Osteocyte (in vitro differentiated cells): Measurements from ENCODE around the gene CCDC197. TPM values are rescaled to one million over a fixed set of nuclear protein-coding genes. Genes with fewer than 3 reads are reported as not detected.

Source experiments
- DNase-seq: peaks from one replicate; pipeline ENCODE4 v3.0.0; 2021; ENCODE audit warnings: mixed read lengths; ENCODE audit not compliant: unreplicated experiment; ENCODE audit errors: extremely low spot score
- H3K27ac Mint-ChIP-seq: one replicate; pipeline ENCODE4 v1.8.0; 2021; ENCODE audit warnings: mild to moderate bottlenecking, mixed read lengths; ENCODE audit not compliant: unreplicated experiment
- H3K27me3 Mint-ChIP-seq: one replicate; pipeline ENCODE4 v1.8.0; 2021; ENCODE audit warnings: mixed read lengths; ENCODE audit not compliant: unreplicated experiment
- H3K36me3 Mint-ChIP-seq: one replicate; pipeline ENCODE4 v1.8.0; 2021; ENCODE audit warnings: mixed read lengths; ENCODE audit not compliant: unreplicated experiment
- H3K4me1 Mint-ChIP-seq: one replicate; pipeline ENCODE4 v1.8.0; 2021; ENCODE audit warnings: mixed read lengths; ENCODE audit not compliant: unreplicated experiment
- H3K4me3 Mint-ChIP-seq: one replicate; pipeline ENCODE4 v1.8.0; 2021; ENCODE audit warnings: mild to moderate bottlenecking, moderate library complexity, mixed read lengths; ENCODE audit not compliant: unreplicated experiment
- H3K9me3 Mint-ChIP-seq: one replicate; pipeline ENCODE4 v1.8.0; 2021; ENCODE audit warnings: mixed read lengths; ENCODE audit not compliant: unreplicated experiment
- total RNA-seq: library from RNA; stranded (reverse); gene quantifications from 2 replicates; pipeline ENCODE4 v1.2.1, GENCODE V29; 2021
- TF ChIP-seq, protein P1 (sequence below): fragments of 200-600 bp; sonication (generic); IDR thresholded peaks from 2 replicates; pipeline ENCODE4 v1.5.0; 2021; ENCODE audit warnings: antibody characterized with exemption, mild to moderate bottlenecking, moderate library complexity

CCDC197 gene
- total RNA-seq, 1 donor from 2014 or later, result not detected

- no peak overlapping the region for H3K4me3 Mint-ChIP-seq
- DNase-seq, result no peak
- H3K27me3 Mint-ChIP-seq, result no peaks in the 10 kb centered on the region
- TF ChIP-seq, protein P1, sequence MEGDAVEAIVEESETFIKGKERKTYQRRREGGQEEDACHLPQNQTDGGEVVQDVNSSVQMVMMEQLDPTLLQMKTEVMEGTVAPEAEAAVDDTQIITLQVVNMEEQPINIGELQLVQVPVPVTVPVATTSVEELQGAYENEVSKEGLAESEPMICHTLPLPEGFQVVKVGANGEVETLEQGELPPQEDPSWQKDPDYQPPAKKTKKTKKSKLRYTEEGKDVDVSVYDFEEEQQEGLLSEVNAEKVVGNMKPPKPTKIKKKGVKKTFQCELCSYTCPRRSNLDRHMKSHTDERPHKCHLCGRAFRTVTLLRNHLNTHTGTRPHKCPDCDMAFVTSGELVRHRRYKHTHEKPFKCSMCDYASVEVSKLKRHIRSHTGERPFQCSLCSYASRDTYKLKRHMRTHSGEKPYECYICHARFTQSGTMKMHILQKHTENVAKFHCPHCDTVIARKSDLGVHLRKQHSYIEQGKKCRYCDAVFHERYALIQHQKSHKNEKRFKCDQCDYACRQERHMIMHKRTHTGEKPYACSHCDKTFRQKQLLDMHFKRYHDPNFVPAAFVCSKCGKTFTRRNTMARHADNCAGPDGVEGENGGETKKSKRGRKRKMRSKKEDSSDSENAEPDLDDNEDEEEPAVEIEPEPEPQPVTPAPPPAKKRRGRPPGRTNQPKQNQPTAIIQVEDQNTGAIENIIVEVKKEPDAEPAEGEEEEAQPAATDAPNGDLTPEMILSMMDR, result no peak
- no peaks in the 10 kb centered on the region for H3K9me3 Mint-ChIP-seq
- H3K27ac Mint-ChIP-seq, result no peak overlapping the region
- no peaks in the 10 kb centered on the region for H3K36me3 Mint-ChIP-seq
- H3K4me1 Mint-ChIP-seq, result peaks cover 3% of the 10 kb centered on the region
These were observed 32.6 kb downstream of the CCDC197 start for GRCh38 chr14:94029671-94030203.

DNA sequence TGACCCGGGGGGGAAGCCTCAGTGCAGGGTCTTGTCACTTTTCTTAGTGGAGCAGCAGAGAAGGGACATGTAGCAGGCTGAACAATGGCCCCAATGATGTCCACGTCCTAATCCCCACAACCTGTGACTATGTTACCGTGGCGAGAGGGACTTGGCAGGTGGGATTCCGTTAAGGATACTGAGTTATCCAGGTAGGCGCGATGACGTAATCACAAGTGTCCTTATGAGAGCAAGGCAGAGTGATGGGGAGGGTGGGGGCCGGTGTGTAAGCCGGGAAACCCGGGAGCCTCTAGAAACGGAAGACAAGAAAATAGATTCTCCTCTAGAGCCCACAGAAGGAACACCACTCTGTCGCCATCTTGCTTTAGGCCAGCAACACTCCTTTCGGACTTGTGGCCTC lies 33.5 kb downstream of the CCDC197 start:
- no peak for DNase-seq
- H3K9me3 Mint-ChIP-seq, result no peaks in the 10 kb centered on the region
- H3K4me1 Mint-ChIP-seq, result peaks cover 3% of the 10 kb centered on the region
- TF ChIP-seq, protein P1, result no peak
- H3K36me3 Mint-ChIP-seq, result no peaks in the 10 kb centered on the region
- no peak overlapping the region for H3K27ac Mint-ChIP-seq
- no peaks in the 10 kb centered on the region for H3K27me3 Mint-ChIP-seq
- H3K4me3 Mint-ChIP-seq, result no peak overlapping the region

DNA sequence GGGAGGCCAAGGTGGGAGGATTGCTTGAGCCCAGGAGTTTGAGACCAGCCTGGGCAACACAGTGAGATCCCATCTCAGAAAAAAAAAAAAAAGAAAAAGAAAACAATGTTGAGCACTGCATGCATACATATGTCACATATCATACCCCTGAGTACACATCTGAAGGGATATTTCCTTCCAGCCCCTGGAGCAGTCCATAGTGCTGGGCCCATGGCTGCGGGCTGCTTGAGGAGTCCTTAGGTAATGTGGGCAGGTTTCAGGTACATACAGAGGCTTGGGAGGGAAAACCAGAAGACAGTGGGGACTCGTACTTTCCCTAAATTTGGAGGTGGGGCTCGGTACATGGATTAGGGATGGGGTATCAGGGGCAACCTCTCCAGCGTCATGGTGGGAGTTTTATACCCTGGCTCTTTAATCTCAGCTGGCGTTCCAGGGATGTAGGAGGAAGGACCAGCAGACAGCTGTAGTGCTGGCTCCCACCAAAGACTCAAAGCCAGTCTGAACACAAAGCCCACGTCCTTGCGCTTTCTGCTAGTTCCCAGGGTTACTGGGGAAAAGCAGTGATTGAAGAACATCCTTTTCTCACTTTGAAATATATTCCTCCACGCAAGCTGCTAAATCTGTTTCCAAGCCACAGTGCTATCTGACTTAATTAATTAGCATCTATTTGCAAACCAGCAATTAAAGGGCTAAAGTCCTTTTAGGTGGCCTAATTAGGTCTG lies 34.2 kb downstream of the CCDC197 start:
- no peaks in the 10 kb centered on the region for H3K4me1 Mint-ChIP-seq
- TF ChIP-seq, protein P1, result no peak
- H3K4me3 Mint-ChIP-seq, result no peak overlapping the region
- no peak for DNase-seq
- no peaks in the 10 kb centered on the region for H3K9me3 Mint-ChIP-seq
- no peaks in the 10 kb centered on the region for H3K36me3 Mint-ChIP-seq
- no peak overlapping the region for H3K27ac Mint-ChIP-seq
- no peaks in the 10 kb centered on the region for H3K27me3 Mint-ChIP-seq

- Mint-ChIP-seq H3K27ac (no peak overlapping the region), H3K36me3 (no peaks in the 10 kb centered on the region), H3K27me3 (no peaks in the 10 kb centered on the region), H3K4me3 (no peak overlapping the region), H3K9me3 (no peaks in the 10 kb centered on the region), H3K4me1 (no peaks in the 10 kb centered on the region)
- TF ChIP-seq, protein P1, result no peak
- DNase-seq, result no peak
These were observed 34.8 kb downstream of the CCDC197 start for GRCh38 chr14:94031883-94032279.

- DNase-seq, result no peak
- Mint-ChIP-seq H3K27ac (no peak overlapping the region), H3K4me1 (no peaks in the 10 kb centered on the region), H3K27me3 (no peaks in the 10 kb centered on the region), H3K36me3 (no peaks in the 10 kb centered on the region), H3K9me3 (no peaks in the 10 kb centered on the region), H3K4me3 (no peak overlapping the region)
- TF ChIP-seq, protein P1, result no peak
These were observed 37.8 kb downstream of the CCDC197 start for GRCh38 chr14:94034886-94035285.
